ENCODE data around the gene ZBTB7A.

DNA sequence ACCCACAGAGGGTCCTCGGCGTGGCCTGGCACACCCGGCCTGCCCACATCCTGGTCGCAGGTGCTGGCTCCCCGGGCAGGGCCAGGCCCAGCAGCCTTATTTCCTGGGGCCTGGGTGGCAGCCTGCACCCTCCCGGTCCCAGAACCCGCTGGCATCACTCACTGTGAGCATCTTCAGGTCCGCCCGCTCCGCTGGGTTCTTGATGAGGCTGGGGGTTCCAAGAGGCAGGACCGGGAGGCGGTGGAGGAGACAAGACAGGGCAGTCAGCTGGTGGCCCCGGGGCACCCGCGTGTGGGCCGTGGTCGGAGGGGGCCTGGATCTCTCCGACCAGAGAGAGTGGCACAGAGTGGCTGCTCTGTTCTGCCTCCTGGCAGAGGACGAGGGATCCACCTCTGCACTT, 27.6 kb upstream of the ZBTB7A start:
- TF ChIP-seq, protein P1, sequence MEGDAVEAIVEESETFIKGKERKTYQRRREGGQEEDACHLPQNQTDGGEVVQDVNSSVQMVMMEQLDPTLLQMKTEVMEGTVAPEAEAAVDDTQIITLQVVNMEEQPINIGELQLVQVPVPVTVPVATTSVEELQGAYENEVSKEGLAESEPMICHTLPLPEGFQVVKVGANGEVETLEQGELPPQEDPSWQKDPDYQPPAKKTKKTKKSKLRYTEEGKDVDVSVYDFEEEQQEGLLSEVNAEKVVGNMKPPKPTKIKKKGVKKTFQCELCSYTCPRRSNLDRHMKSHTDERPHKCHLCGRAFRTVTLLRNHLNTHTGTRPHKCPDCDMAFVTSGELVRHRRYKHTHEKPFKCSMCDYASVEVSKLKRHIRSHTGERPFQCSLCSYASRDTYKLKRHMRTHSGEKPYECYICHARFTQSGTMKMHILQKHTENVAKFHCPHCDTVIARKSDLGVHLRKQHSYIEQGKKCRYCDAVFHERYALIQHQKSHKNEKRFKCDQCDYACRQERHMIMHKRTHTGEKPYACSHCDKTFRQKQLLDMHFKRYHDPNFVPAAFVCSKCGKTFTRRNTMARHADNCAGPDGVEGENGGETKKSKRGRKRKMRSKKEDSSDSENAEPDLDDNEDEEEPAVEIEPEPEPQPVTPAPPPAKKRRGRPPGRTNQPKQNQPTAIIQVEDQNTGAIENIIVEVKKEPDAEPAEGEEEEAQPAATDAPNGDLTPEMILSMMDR (conservative IDR thresholded peaks at IDR 0.05; ENCODE audit: low read depth, low read length) = no peak
- TF ChIP-seq EZH2 (IDR thresholded peaks at IDR 0.05; ENCODE audit: borderline replicate concordance, low read depth, low read length, poor library complexity, severe bottlenecking) = no peak

Measured in A673 (cell line).